Stimulated activated CD4-positive, alpha-beta T cell treated with anti-CD3 and anti-CD28 coated beads, Interleukin-4, amount 100 ng/mL, for 48 hours (primary cell): ENCODE data around the gene MRPL20.
"Not testable (repeated sequence)": the region's sequence is repeated elsewhere in the genome, so short reads cannot be mapped to it uniquely, and the experiment has no call there.

Experiments
- DNase-seq, 2 donors: peaks; one replicate each; pipeline ENCODE4 v3.0.0-alpha.2; 2020; ENCODE audit warnings: low read depth in 2 of 2

Gene MRPL20

DNA sequence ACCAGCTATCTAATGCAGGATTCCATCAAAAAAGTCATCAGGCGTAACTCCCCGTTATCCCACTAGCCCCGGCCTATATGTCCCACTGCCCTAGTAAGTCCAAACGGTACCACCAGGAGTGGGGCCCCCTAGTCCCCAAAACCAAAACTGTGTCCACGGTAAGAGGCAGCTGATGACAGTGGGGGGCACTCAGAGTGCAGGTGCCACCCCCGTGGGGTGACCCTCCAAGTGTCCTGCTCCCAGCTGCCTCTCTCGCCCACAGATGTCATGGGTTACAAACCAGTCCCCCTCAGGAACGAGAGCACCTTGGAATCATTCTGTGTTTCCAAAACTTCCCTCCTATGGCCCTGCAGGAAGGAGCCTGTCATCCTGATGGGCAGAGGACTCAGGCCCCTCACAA, 21.2 kb downstream of the MRPL20 start:
- DNase-seq, result no peak

DNA sequence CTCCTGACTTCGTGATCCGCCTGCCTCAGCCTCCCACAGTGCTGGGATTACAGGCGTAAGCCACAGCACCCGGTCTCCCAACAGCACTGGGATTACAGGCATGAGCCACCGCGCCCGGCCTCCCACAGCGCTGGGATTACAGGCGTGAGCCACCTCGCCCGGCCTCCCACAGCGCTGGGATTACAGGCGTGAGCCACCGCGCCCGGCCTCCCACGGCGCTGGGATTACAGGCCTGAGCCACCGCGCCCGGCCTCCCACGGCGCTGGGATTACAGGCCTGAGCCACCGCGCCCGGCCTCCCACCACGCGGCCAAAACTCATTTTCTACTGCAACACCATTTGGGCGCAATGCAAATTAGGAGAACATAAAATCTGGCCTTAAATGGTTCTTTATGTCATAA, 21.8 kb downstream of the MRPL20 start:
- not testable (repeated sequence) for DNase-seq

DNA sequence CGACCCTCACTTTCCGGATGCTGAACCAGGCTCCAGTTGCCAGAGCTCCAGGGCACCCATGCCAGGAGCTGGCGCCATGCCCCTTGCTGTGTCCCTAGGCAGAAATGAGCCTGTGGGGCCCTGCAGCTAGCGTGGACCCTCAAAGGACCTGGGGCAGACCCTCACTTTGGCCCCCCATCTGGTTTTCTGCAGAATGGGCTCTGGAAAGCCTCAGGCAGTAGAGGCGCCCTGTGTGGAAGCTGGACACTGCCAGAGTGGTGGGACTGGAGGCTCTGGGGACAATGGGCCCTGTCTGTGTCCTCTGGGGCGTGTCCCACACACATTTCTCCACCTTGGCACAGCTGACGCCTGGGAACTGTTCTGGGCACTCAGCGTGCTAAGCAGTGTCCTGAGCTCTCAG, 25.8 kb downstream of the MRPL20 start:
- DNase-seq, result no peak

DNA sequence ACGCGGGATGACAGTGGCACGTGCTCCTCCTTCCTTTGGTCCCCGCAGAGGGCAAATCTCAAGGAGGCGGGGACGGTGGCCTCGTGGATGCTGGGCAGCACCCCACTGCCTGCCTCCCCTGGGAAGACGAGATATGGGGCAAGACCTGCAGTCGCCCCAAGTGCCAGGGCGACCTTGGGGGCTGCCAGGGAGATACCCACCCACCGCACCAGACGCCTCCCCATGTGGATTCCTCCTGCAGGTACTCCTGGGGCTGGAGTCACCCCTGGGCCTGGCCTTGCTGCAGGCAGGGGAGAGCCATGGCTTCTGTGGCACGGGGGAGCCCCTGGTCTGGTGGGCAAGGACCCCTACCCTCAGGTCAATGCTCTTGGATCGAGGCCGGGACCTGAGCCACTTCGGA, 26.2 kb downstream of the MRPL20 start:
- DNase-seq, result no peak

DNA sequence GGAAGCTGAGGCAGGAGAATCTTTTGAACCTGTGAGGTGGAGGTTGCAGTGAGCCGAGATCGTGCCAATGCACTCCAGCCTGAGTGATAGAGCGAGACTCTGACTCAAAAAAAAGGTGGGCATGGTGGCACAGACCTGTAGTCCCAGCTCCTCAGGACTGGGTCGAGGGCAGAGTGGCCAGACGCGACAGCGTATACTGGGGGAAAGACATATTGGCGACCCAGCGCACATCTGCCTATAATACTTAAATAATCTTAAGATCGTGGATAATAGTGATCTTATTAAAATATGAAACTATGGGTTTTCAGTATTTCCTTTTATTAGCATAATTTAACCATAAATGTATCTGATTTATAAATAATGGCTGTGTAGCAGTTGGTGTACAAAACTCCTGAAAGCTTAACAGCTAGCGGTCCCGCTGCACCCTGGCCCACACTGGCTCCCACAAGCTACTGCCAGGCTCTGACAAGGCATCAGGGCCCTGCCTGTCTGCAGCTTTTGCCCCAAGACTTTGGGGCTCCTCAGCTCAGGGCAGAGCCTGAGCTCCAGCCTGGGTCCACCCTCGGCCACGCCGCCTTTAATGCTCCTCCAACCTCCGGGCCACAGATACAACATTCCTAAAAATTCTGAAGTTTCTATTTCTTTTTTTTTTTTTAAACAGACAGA, 29.4 kb downstream of the MRPL20 start:
- no peak for DNase-seq

DNA sequence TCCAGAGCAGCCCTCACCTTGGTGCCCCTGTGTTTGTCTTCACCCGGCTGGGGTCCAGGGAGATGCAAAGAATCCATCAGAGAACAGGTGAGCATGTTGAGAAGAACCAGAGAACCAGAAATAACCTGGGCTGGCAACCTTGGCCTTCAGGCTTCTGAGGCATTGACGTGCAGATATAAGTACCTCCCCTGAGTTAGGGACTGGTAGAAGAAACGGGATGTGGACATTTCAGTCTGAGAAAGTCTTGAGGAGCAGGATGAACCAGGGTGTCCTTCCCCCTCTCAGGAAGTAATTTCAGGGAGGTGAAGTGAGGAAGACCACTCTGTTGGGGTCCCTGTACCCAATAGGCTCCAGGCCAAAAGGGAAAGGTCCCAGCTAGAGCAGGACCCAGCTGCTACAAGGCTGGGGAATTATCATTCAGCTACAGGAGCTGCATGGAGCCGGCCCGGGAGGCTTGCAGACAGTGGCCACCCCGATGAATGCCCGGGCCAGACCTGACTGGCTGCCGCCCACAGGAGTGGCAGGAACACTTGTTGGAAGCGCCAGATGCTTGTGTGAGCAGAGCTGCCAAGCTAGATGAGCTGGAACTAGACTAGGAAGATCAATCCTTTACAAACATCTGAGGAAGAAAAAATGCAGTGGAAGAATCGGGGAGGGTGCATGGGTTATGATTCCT, 30.4 kb downstream of the MRPL20 start:
- DNase-seq, result no peak

DNA sequence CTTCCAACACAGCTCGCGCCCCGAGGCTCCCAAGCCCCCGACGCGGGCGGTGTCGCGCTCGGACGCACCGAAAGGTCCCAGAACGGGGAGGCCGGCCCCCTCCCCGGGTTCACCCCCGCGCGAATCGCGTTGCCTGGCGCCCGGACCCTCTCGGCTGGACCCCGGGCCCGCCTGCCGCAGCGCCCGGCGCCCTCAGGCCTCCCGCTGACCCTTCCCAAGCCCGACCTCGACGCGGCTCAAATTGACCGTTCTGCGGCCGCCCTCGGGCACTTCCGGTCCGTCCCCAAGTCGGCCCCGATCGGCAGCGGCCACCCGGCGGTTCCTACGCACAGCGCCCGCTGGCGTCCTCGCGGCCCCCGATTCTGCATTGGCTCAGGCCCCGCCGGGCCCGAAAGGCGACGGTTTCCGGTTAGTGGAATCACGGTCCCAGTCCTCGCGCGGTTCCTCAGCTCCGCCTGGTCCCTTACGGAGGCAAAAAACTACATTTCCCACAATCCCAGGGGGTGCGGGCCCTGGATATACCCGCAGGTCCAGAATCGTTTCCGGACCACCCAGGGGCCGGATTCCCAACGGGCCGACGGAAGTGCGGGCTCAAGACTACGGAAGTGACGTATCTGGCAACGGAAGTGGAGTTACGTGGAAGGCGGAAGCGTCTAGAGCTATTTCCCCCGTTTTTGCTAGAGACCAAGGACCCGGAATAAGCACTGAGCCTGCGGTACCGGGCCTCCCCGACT, 32.0 kb downstream of the MRPL20 start, which contains the start of gene AURKAIP1:
Gene AURKAIP1, minus strand, starts transcription at position 279 of the 734 bp plus-strand sequence. CDS start 451 bp downstream, outside the sequence.
- peak; percentile 86 to 97 for DNase-seq

DNA sequence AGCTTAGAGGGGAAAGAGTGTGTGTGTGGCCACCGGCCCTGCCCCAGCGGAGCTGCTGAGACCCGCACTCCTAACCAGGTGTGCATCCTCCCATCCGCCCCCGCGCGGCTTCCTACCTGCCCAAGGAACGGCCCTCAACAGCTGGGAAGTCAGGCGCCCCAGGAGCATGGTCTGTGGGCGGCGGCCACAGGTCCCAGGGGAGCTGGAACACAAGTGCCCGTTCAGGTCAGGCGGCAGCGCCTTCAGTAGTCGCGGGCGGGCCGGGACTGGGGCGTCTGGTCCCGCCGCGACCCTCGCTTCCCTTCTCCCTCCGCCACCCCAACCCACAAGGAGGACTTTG, 32.5 kb downstream of the MRPL20 start:
- no peak for DNase-seq

DNA sequence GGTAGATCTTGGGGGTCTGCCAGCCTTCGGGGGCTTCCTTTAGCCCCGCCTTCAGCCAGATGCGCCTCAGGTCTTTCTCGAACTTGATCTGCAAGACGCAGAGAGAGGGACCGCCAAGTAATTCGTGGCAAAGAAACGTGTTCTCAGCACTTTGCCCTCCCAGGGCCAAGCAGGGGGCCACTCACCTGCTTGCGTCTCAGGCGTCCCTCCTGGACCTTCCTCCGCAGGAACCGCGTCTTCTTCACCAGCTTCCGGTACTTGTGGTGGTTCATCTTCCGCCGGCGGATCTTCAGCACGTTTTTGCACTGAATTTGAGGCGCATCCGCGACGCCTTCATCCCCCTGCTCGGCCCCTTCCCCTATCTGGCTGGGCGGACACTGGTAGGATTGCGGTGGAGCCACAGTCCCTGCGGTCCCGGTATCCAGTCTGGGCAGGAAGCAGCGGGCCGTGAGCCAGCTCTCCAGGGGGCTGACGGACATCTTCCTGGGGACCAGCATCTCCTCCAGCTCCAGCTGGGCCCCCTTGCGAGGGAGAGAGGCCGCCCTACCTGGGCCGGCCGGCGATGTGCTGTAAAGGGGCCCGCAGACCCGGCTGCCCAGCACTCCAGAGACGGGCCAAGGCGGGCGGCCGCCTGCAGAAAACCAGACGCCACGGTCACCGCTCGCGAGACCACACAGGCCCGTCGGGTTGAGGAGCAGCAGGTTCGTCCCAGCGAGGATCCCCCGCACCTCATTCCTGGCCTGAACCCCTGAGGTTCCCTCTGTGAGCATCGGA, 33.1 kb downstream of the MRPL20 start:
- DNase-seq, result no peak

DNA sequence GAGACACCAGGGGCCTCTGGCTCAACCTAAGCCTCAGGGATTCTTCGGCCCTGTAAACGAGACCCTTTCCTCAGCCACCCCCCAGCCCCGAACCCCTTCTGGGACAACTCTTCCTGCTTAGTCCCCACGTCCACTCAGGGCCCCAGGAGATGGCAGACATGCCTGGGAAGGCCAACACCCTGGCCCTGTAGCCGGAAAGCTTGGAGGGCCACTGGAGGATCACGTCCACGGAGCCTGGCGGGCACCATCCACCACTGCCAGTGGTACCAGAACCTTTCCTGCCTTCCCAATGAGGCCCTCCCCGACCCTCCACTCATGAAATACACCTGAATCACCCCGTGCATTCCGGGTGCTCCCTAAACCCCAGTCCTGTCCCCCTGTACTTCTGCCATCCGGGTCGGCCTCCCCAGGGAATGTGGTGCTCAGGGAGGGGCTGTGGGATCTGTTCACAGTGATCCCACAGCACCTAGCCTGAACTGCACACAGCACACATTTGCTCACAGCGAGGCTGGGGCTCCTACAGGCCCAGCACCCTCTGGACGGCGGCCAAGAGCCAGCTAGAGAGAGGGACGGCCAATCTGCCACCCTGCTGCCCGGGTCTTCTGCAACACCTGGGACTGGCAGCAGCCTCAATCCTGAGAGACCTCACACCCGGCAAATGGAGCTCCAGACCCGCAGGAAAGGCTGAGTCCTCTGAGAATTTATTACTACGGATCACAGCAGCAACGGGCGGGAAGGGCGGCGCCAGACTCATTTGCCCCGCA, 33.9 kb downstream of the MRPL20 start:
- DNase-seq, result no peak

DNA sequence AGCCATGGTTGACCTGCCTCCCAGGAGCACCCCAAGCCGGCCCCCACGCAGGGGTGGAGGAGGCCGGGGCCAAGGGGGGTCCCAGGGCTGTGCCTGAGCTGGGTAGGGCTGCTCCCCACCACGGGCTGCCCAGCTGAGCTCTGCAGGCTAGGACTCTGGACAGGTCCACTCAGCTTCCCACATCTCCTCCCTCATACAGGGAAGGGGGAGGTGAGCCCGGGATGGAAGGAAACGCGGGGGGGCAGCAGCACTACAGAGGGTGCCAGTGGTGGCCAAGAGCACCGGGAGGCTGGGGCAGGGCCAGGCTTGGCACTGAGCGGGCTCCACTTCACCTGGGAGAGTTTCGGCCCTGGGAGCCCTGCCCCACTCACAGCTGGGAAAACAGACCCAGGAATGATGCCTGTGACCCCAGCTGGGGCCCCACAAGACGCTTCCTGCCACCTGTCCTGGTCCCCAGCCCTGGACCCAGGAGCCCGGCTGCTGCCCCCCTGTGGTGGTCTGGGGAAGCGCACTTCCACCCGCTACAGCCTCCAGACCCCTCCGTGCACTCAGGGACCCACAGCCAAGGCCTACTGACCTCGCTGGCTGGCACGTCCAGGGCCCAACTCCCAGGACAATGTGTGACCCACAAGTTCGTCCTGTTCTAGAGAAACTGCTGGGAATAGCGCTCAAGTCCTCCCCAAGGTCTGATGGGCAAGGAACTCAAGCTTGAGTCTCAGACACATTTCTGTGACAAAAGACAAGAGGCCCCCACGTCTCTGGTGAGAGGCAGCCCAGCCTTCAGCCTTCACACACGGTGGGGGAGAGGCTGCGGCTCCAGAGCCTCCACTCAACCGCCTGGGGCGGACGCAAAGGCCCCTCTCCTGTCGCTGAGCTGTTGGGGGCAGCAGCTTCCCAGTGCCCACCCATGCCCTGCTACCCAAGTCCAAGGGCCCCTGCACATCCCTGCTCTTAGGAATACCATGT, 35.1 kb downstream of the MRPL20 start:
- DNase-seq, result peak; percentile 71 to 85

DNA sequence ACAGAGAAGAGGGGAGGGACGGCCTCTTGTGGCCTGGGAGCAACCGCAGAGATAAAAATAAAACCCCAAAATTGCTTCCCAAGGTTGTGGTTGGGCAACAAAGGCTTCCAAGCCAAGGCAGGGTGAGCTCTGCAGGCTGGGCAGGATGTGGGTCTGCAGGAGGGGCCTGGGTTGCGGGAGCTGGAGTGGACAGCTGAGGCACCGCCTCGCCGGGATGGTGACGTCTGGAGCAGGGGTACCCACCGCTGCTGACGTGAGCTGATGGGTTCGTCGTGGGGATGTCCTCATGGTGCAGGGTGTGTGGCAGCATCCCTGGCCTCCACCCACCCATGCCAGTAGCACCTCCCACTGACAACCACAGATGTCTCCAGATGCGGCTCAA, 35.7 kb downstream of the MRPL20 start:
- DNase-seq, result no peak

DNA sequence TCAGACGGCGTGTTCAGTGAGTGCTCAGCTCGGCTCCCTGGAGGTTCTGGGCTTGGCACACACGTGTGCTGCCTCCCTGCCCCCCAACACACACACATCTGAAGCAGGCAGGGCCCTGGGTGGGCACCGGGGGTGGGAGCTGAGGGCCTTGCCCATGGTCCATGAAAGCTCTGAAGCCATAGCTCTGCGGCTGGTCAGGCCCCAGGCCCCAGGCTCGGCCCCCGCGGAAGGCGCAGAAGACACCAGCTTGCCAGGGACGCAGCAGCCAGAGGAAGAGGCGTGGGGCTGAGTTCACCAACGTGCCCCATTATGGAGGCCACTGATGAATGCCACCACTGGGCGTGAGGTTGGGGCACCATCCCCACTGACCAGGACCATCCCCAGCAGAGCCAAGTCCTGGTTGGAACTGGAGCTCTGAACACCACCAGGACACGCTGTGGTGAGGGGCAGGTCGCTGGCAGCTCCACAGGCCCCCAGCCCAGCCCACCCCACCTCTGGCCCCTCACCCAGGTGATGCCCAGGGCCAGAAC, 36.3 kb downstream of the MRPL20 start:
- DNase-seq, result no peak

DNA sequence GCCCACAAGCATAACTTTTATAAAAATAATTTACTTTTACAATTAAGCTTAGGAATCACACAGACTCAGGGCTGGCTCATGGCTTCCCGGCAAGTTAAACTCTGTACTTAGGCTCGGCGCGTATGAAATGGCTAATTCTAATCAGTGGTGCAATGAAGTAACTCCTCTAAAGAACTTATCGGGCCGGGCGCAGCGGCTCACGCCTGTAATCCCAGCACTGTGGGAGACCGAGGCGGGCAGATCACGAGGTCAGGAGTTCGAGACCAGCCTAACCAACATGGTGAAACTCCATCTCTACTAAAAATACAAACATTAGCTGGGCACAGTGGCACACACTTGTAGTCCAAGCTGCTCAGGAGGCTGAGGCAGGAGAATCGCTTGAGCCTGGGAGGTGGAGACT, 37.0 kb downstream of the MRPL20 start:
- not testable (repeated sequence) for DNase-seq

DNA sequence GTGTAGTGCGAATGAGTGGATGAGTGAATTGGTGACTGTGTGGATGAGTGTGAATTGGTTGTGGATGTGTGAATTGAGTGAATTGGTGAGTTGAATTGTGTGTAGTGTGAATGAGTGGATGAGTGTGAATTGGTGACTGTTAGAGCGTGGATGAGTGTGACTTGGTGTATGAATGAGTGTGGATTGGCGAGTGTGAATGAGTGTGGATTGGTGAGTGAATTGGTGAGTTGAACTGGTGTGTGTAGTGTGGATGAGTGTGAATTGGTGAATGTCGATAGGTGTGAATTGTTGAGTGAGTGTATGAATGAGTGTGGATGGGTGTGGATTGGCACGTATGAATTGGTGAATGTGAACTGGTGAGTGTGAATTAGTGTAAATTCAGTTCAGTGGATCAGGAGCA, 39.8 kb downstream of the MRPL20 start:
- DNase-seq, result no peak

DNA sequence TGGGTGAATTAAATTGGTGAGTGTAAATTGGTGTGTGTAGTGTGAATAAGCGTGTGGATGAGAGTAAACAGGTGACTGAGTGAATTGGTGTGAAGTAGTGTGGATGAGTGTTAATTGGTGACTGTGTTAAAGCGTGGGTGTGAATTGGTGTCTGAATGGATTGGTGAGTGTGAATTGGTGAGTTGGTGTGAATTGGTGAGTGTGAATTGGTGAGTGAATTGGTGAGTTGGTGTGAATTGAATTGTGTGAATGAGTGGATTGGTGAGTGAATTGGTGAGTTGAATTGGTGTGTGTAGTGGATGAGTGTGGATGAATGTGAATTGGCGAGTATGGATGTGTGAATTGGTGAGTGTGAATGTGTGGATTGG, 40.4 kb downstream of the MRPL20 start:
- no peak for DNase-seq

DNA sequence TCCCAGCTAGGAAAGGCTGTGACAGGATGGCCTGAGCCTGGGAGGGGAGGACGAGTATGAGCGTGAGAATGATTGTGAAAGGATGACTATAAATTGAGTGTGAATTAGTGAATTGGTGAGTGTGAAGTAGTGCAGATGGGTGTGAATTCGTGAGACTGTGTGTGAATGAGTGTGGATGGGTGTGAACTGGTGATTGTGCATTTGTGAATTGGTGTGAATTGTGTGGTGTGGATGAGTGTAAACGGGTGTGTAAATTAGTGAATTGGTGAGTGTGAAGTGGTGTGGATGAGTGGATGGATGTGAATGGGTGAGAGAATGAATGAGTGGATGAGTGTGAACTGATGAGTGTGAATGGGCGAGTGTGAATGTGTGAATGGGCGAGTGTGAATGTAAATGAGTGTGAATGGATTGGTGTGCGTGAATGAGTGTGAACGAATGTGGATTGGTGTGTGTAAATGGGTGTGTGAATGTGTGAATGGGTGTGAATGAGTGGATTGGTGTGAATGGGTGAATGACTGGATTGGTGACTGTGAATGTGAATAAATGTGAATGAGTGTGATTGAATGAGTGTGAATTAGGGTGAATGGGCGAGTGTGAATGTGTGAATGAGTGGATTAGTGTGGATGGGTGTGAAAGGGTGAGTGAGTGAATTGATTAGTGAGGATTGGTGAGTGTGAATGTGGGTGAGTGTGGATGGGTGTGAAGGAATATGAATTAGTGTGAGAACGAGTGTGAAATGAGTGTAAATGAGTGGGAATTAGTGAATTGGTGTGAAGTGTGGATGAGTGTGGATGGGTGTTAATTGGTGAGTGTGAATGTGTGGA, 41.0 kb downstream of the MRPL20 start:
- no peak for DNase-seq

DNA sequence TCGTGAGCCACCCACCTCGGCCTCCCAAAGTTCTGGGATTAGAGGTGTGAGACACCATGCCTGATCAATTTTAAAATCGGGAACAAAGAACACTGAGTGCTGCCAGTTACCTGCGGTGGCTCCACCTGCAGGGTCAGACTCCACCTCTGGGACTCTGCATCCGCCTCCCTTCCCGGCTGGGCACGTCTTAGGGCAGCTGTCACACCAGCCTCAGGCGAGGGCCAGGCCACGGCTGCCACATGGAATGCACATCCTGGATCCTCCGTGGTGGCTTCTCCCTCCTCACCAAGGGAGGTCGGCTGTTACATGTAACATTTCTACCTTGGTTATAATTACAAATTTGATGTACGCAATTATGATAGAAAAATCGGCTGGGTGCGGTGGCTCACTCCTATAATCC, 42.8 kb downstream of the MRPL20 start:
- DNase-seq, result no peak

DNA sequence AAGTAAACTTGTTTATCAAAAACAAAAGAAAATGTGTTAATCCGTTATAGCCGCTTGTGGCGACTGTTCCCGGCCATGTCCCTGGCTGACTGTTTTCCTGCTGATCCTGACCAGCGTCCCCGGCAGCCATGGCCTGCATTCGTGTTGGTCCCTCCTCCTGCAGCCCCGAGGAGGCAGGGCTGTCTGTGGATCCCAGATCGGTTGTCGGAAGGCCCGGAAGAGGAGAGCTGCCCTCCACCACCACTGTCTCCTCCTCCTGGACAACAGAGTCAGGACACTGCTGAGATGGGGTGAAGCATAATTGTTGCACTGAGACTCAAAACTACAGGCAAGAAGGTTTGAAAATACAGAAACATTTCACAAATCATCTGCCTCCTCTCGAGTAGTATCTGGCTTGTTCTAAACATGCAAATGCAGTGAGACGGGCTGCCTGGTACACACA, 45.1 kb downstream of the MRPL20 start:
- DNase-seq, result no peak
